NCI-H1694 (cell line): Measurements from ENCODE around the gene PWWP2B.
"Not testable (repeated sequence)": the region's sequence is repeated elsewhere in the genome, so short reads cannot be mapped to it uniquely, and the experiment has no call there.

Source experiments
- DNase-seq: peaks from one replicate; lab custom pipeline; 2025; lab: John Stamatoyannopoulos, UW

Gene PWWP2B

GRCh38 chr10:132363921-132364593 lies 32.9 kb upstream of the PWWP2B start:
- no peak for DNase-seq

GRCh38 chr10:132364594-132364970 lies 32.4 kb upstream of the PWWP2B start:
- no peak for DNase-seq

- DNase-seq = no peak
Measured at GRCh38 chr10:132365102-132365501, 31.9 kb upstream of the PWWP2B start.

GRCh38 chr10:132366006-132366405 lies 31.0 kb upstream of the PWWP2B start:
- no peak for DNase-seq

- DNase-seq = no peak
Measured at GRCh38 chr10:132366499-132366898, 30.5 kb upstream of the PWWP2B start.

- DNase-seq = no peak
Measured at GRCh38 chr10:132368391-132368790, 28.6 kb upstream of the PWWP2B start.

GRCh38 chr10:132368881-132369635 lies 27.9 kb upstream of the PWWP2B start:
- no peak for DNase-seq

GRCh38 chr10:132369636-132370185 lies 27.3 kb upstream of the PWWP2B start:
- no peak for DNase-seq

- DNase-seq = no peak
Measured at GRCh38 chr10:132370426-132371340, 26.3 kb upstream of the PWWP2B start.

GRCh38 chr10:132371641-132372081 lies 25.3 kb upstream of the PWWP2B start:
- no peak for DNase-seq

GRCh38 chr10:132372516-132373095 lies 24.4 kb upstream of the PWWP2B start:
- no peak for DNase-seq

GRCh38 chr10:132373241-132373955 lies 23.6 kb upstream of the PWWP2B start:
- no peak for DNase-seq

- no peak for DNase-seq
Measured at GRCh38 chr10:132374176-132374575, 22.8 kb upstream of the PWWP2B start.

GRCh38 chr10:132374612-132375011 lies 22.4 kb upstream of the PWWP2B start:
- no peak for DNase-seq

GRCh38 chr10:132375116-132375794 lies 21.7 kb upstream of the PWWP2B start:
- DNase-seq = no peak

- no peak for DNase-seq
Measured at GRCh38 chr10:132375795-132376297, 21.2 kb upstream of the PWWP2B start.

GRCh38 chr10:132376394-132376851 lies 20.6 kb upstream of the PWWP2B start:
- DNase-seq = no peak

- no peak for DNase-seq
Measured at GRCh38 chr10:132377326-132377725, 19.7 kb upstream of the PWWP2B start.

- not testable (repeated sequence) for DNase-seq
Measured at GRCh38 chr10:132379026-132379425, 18.0 kb upstream of the PWWP2B start.

GRCh38 chr10:132380986-132381385 lies 16.0 kb upstream of the PWWP2B start:
- not testable (repeated sequence) for DNase-seq
